GM15510 (cell line): Measurements from ENCODE around the gene STARD8.

Experiments used
- POLR2A ChIP-seq: IDR thresholded peaks from 3 replicates; pipeline ENCODE4 v1.6.1; 2011; ENCODE audit warnings: borderline replicate concordance; ENCODE audit not compliant: insufficient read length; ENCODE audit errors: extremely low read depth

Gene STARD8

GRCh38 chrX:68647156-68647957, at the start of gene STARD8:
Gene STARD8, plus strand, starts transcription at chrX:68647666. Its CDS starts 217 bp downstream, at chrX:68647883.
- no peak for TF ChIP-seq POLR2A

GRCh38 chrX:68598841-68599240, 48.6 kb upstream of the STARD8 start:
- TF ChIP-seq POLR2A = no peak

DNA sequence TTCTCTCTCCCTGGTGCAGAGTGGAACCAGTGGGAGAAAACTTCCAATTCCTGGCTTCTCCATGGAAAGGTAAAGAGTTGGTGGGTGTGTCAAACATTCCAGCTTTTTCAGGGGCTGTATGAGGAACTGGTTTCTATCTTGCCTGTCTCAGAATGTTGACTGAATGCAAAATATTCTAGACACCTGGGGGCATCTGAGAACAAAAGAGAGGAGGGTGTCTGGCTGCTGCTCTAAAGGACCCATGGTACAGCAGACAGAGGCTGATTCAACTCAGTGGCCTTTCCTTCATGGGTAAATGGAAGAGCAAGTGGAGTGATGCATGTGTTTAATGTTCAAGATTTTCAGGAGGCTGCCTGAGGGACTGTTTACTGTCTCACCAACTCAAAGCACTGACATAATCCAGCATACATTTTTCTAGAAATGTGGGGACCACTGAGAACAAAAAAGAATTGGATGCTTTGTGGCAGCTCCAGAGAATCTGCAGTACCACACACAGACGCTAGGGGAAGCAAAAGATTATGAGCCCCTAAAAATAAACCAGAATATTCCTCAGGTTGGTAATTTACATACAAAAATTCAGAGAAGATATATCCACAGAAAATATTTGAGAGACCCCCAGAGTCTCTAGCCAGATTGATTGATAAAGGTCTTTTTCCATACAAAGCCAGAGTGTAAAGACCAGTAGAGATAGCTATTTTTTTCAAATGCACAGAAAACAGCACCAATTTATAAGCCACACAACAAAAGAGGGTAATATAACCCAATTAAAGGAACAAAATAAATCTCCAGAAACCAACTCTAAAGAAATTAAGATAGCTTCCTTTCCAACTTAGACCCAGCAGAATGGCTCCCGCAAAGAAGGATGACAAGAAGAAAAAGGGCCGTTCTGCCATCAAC, 48.0 kb upstream of the STARD8 start:
- no peak for TF ChIP-seq POLR2A

GRCh38 chrX:68627986-68628385, 19.5 kb upstream of the STARD8 start:
- no peak for TF ChIP-seq POLR2A

DNA sequence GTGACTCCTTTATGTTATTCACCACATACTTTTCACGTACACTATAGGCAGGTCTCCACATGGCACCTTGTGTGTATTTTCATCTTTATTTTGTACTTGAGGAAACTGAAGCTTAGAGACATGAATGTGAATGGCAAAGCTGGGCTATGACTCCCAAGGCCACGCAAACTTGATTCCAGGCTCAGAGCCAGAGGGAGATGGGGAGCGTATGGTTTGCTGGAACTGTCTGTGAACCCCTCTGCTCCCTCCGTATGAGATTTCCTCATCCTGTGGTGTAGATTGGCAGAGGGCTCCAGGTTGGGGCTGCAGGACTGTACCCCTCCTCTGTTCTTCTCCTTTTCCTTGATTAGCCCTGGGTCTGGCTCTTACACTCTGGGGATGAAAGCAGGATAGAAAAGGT, 16.1 kb upstream of the STARD8 start:
- TF ChIP-seq POLR2A = no peak

- no peak for TF ChIP-seq POLR2A
Measured at GRCh38 chrX:68632491-68632890, 15.0 kb upstream of the STARD8 start.

- TF ChIP-seq POLR2A = no peak
Measured at GRCh38 chrX:68633981-68634380, 13.5 kb upstream of the STARD8 start.

DNA sequence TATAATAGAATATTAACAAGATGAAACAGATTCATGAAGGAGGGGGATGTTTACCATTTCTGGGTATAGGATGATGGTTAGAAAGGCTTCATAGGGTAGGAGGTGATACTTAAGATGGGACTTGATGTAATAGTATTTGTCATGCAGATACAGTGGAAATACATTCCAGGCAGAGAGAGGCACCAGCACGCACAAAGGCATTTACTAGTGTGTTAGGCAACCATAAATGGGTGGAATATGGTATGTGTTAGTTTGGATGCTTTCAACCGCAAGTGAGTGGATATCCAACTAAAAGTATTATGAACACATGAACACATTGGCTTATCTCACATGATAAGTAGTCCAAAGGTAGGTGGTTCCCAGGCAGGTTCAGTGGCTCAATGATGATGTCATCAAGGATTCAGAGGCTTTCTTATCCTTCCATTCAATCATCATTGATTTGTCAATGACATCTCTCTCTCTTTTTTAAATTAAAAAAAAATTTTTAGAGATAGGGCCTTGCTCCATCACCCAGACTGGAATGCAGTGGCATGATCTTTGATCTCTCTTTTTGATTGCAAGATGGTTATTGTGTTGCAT, 12.7 kb upstream of the STARD8 start:
- no peak for TF ChIP-seq POLR2A

DNA sequence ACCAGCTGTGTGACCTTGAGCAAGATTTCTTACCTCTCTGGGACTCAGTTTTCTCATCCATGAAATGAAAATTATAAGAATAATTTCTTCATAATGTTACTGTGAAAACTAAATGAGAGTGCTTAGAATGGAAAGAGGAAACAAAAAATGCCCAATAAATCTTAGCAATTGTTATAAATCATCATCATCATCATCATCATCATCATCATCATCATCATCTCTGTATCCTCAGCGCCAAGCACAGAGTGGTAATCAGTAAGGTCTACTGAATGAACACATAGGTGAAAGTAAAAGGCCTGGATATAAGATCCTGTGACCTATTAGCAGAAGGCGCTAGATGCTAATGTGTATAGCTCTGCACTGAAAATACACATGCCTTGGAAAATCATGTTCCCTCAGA, 6.8 kb upstream of the STARD8 start:
- TF ChIP-seq POLR2A = no peak

GRCh38 chrX:68644861-68645260, 2.6 kb upstream of the STARD8 start:
- no peak for TF ChIP-seq POLR2A

DNA sequence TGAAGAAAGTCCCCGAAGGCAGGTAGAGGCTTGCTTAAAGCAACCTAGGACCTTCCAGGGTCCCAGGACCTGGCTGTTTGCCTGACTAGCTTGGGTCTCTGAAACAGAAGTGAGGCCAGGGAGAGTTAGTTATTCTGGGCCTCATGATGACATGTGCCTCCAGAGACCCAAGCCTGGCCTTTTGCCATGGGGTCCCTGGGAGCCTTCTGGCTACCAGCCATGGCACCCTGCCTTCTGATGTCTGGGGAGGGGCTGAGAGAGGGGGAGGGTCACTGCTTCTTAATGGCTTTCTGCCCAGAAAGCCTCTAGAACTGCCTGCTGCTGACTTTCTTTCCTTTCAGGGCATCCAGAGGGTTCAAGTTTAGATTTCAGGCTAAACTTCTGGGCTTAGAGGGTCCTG, 1.0 kb upstream of the STARD8 start:
- no peak for TF ChIP-seq POLR2A

DNA sequence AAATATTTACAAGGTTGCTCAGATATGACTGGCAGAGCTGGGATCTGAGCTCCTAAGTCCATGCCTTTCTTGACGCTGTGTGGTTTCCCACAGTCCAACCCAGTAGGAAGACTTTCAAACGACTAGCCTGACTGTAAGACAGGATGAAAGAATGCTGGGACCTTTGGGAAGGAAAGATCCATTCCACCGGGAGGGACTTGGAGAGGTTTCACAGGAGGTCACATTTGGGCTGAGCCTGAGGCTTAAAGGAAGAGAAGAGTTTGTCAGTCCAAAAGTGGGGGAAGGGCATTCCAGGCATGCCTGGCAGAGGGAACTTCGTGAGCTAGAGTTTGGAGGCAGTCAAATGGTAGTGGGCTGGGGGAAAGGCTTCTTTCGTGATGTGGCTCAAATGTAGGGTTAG, 1.5 kb downstream of the STARD8 start:
- no peak for TF ChIP-seq POLR2A

GRCh38 chrX:68650491-68650890, 3.0 kb downstream of the STARD8 start:
- no peak for TF ChIP-seq POLR2A

GRCh38 chrX:68651110-68651509, 3.6 kb downstream of the STARD8 start:
- TF ChIP-seq POLR2A = no peak

DNA sequence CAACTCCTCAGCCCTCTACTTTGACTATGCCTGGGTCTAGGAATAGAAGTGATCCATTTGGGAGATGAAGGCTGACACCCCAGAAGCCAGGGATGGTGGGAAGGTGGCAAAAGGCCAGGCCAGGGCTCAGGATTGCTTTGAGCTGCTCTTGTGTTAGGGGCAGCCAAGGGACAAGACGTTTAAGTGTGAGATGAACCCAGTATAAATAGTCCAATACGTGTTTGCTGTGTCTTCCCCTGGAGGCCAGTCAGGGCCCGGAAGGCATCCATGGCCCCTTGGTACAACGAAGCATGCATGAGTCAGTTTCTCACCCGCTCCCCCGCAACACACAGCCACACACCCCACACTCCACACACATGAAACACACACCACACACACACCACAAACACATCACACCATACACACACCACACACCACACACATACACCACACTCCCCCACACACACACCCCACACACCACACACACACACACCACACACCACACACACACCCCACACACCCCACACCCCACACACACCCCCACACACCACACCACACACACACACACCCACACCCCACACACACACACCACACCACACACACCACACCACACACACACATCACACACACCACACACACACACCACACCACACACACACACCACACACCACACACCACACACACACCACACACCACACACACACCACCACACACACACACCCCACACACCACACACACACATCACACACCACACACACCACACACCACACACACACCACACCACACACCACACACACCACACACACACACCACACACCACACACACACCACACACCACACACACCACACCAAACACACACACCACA, 5.1 kb downstream of the STARD8 start:
- no peak for TF ChIP-seq POLR2A

DNA sequence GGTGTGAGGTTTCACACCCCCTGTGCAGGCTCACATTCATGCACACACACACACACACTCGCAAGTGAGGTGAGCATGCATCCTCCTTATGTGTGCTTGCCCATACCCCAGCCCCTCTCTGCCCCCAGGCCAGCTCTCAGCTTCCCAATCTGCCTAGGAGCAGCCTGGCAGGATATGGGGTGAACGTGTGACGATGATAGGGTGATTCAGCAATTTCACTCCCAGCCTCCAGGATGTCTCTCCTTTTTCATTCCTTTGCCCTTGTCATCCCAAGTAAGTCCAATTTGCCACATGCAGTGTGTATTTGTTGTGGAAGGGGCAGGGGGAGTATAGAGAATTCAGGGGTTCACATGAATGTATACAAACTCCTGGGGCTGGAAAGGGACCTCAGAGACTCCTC, 7.2 kb downstream of the STARD8 start:
- no peak for TF ChIP-seq POLR2A

GRCh38 chrX:68658530-68658929, 11.1 kb downstream of the STARD8 start:
- TF ChIP-seq POLR2A = no peak
